Measurements from ENCODE around the gene SULF2.

Gene SULF2

DNA sequence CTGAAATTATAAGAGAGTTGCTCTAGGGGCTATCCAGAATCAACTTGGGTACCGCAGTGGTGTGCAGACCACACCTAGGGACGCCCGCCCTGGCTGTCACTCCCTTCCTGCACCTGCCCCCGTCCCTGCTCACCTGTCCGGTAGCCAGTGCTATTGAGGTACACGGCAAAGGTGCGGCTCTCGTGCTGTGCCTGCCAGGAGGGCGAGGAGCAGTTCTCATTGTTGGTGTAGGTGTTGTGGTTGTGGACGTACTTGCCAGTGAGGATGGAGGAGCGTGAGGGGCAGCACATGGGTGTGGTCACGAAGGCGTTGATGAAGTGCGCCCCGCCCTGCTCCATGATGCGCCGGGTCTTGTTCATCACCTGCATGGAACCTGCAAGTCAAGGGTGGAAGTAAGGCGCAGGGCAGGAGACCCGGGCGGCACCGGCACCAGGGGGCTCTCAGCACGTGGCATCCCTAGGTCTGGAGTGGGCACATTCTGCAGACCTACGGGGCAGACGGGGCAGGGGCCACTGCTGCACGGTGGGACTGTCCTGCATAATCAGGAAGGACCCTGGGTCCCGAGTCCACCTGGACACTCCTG lies 48.6 kb downstream of the SULF2 start:
- DNase-seq (ENCODE audit: low read depth) = no peak

DNA sequence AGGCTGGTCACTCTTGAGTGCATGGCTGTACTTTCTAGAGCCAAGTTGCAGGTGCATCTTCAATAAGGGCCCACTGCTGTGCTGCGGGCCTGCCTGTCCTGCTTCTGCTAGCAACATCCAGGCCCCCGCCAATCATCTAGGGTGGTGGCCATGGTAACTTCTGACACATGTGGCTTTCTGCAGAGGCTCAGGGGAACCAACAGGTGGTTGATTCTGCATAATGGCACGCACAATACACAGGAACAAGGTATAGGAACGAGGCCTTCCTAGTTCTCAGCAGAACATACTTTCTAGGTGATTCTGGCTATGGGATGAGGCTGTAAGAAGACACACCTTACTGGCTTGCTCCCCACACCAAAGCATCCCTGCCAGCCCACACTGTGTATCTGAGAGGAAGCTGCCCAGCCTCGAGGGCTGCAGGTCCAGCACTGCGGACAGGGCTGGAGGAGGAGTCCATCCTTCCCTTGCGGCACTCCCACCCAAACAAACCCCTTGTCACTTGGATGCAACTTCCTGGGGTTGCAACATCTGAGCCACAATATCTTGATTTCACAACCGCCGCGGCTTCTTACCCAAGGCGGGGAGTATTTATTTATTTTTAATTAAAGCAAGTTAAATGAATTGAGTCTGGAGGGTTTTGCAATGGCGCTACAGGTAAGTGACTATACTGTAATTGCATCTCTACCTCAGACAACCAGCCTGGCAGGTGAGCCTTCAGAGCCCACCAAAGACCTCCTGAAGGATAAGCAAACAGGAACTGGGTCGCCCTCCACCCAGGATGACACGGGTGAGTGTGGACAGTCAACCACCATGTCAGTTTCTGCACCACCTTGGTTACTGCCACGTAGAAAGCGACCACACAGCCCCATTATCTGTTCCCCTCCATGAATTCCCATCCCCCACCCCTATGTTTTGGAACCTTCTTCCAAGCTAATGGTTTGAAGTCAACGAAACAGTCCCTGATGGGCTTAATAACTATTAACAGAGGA lies 49.6 kb downstream of the SULF2 start:
- no peak for DNase-seq (ENCODE audit: low read depth)

DNA sequence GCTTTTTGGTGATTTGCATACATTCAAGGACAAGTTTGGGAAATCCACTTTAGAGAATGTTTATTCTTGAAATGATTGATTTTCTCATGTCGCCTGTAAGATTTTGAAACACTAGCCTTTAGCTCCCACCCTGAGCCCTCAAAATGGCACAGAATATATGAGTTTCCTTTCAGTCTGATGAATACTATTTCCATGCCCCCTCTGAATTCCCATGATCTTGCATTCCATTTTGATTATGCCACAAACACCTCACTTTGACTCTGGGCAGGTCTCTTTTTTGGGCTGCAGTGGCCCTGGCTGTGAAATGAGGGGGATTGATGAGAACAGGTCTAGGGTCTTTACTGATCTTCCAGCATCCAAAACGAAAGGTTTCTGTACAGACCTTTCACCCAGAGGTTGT lies 50.4 kb downstream of the SULF2 start:
- no peak for DNase-seq (ENCODE audit: low read depth)

DNA sequence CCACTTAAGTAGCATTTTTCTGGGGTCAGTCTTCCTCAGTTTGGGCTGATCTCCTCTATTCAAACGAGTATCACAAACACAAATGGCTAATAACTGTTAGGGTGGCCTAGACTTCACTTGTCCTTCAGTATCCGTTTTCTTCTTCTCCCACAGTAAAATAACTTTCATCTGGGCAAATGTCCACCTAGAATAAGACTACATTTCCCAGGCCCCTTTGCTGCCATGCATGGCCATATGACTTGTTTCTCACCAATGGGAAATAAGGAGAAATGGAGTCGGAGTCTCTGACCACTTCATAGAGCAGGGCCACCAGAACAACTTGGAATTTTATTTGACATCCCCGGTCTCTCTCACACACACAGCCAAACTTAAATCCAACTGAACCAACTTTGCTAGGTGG lies 51.4 kb downstream of the SULF2 start:
- DNase-seq (ENCODE audit: low read depth) = no peak

DNA sequence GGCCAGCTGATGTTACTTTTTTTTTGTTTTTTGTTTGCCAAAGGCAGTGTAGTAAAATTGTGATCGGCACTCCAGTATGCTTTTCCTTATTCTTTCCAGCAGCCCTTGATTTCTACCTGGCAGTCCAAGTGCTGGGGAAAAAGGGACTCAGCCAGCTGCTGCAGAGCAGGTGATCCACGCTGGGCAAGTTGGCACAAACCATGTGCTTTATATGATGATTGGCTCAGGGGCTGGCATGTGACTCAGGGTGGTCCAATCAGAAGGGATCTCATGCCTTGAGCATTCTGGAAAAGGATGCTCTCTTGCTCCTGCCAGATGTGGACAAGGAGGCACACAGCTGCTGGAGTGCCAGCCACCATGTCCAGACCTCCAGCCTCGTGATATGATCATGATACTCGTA lies 54.5 kb downstream of the SULF2 start:
- no peak for DNase-seq (ENCODE audit: low read depth)

DNA sequence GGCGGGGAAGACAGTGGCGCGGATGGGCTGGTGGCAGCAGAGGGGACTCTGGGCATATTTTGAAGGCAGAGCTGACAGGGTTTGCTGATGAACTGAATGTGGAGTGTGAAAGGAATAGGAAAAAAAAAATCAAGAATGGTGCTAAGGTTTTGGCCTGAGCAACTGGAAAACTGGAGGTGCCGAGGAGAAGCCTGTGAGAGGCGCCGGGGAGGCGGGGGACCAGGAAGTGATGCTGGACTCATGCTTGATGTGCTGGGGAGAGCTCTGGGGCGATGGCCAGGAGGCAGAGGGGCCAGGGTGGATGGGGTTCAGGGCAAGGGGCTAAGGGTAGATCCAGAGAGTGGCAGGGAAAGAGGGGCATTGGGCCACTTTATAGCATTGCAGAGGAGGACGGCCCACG lies 55.8 kb downstream of the SULF2 start:
- no peak for DNase-seq (ENCODE audit: low read depth)

DNA sequence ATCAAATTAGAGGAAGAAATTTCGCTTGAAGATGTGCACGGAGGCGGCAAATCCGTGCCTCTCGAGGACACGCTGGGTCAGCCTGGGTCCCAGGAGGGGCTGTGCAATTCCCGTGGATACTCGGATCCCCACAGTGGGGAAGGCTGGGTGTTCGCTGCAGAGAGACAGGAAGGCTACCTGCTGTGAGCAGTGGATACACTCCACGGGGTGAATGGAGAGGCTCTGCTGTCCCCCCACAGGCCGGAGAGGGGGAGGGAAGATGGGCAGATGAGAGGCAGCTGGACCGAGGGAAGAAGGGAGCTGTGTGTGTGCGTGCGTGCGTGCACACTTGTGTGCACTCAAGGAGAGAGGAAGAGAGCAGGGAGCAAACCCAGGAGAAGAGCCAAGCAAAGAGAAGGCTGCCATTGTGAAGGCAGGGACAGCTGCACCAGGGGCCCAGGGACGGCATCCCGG lies 57.3 kb downstream of the SULF2 start:
- DNase-seq (ENCODE audit: low read depth) = no peak

DNA sequence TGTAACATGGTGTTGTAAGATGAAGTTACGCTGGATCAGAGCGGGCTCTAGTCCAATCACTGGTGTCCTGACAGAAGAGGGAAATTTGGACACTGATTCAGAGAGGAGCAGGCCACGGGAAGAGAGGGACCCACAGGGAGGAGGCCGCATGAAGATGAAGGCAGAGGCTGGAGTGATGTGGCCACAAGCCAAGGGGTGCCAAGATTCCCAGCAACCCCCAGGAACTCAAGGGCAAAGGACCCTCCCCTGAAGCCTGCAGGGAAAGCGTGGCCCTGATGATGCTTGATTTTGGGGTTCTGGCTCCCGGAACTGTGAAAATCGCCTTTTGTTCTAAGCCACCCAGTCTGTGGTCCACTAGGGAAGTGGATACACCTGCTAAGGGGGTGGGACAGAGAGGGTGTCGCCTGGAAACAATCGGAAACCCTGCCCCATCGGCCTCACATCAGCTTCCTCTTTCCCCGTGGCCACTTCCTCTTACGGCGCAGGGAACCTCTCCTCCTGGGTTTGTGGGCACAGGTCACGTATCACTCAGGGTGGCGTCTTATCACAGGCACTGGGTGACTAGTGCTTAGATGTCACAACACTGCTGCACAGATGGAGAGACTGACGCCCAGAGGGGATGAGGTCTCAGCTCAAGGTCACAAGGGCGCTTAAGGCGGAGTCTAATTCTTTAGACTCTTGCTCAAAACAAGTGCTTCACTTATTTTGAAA lies 58.0 kb downstream of the SULF2 start:
- DNase-seq (ENCODE audit: low read depth) = peak; percentile 42

DNA sequence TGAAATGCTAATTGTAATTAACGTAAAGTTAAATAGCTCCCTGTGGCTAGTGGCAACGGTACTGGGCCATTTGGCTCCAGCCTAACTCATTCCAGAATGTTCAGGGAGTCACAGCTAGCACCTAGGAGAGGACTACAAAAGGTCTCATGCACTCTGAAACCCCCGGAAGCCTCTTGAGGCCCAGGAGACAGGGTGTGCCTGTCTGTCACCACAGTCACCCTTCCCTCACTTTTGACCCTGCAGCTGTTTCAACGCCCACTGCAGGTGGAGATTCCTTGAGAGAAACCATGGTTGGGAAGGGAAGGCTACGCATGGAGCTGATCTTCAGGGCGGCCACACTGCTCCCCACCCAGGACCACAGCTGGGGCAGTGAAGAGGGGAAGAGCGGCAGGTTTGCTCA lies 58.6 kb downstream of the SULF2 start:
- DNase-seq (ENCODE audit: low read depth) = no peak

DNA sequence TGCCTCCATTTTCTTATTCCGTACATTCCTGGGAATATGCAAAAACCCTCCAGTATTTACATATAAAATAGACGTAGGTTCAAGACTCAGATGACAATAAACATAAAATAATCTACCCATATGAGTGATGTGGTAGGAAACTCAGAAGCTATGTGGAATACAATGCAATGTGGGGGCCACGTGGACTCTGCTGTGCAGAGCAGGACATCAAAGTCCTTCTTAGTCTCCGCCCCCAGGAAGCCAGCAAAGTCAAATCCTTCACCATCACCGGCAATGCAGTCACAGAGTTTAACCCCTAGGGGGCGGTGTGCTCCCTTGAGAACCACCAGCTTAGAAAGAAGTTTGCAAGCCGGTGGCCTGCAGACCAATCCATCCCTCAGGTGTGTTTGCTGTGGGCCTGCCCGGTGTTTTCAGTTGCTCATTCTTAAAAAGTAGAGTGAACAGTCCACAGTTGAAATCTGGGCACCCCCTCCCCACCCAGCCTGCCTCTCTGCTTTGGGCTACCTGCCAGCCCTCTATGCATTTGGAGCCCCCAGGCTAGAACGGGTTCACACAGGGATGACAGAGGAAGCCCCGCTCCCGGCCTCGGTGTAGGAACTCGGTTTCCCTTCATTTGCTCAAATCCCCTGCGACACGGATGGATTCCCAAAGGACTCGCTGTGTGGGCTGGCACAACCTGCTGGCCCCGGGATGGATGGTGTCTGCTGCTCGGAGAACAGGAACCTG lies 59.9 kb downstream of the SULF2 start:
- DNase-seq (ENCODE audit: low read depth) = peak; percentile 57

DNA sequence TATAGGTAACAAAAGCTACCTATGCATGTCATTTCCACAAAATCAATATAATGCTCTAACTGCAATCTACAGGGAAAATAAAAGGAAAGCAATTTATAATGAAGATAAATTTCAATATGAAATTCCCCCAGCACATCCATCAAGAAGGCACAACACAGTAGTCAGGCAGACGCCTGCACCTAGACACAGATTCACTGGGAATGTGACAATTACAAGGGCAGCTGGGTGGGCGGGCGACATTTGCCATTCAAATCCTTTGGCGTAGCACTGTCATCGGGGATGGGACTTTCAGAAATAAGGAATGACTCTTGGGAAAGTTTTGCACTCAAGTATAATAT lies 60.4 kb downstream of the SULF2 start:
- no peak for DNase-seq (ENCODE audit: low read depth)

DNA sequence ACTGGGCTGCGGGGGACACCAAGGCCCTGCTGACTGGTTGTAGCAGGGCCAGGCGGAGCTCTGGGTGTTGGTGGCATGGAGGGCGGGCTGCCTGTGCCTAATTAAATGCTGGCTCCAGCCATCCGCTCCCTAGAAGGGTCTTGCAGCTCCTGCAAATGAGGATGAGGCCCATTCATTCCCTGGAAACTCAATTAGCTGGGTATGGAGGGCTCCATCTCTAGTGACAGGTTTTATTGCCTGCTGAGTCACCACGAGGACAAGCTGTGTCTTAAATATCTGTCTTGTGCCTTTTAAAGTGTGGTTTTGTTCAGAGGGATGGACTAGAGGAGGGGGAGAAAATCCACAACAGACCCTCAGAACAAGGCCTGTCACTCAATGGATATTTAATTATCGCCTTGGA lies 60.9 kb downstream of the SULF2 start:
- DNase-seq (ENCODE audit: low read depth) = no peak

DNA sequence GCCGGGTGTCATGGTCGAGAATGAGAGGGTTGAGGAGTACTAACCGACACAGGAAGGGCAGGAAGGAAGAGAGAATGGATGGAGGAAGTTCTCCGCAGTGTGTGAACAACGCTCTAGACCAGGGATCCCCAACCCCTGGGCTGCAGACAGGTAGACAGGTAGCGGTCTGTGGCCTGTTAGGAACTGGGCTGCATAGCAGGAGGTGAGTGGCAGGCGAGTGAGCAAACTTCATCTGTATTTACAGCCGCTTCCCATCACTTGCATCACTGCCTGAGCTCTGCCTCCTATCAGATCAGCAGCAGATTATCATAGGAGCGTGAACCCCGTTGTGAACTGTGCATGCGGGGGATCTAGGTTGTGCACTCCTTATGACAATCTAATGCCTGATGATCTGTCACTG lies 62.0 kb downstream of the SULF2 start:
- DNase-seq (ENCODE audit: low read depth) = no peak

DNA sequence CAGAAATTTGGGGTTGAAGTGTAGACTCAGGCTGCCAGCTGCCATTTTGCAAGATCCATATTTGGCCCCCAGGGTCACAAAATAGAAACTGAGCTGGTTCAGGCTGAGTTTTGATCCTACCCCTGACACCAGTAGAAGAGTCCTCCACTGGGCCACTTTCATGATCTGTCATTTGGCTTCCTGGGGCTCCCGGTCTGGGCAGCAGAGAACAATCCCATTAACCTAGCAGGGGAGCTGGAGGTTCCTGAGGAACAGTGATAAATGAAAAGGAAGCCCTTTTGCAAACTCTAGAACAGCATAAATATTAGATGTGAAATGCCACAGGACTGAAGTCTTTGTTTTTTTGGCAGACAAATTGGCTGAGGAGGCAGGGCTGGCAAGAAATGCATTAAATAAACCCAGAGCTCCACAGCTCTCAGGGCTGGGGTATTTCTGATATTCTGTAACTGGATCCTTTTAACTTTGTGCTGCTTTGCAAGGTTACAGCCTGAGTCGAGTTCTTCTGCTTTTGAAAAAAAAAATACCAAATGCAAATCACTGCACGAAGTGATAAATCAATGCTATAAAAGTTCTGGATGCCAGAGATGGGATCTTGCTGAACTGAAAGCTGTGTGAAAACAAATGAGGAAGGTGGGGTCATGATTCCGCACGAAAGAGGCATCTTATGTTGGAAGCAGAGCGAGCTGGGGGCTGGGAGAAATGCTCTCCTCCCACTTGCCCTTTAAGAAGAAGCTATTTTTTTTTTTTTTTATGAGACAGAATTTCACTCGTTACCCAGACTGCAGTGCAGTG lies 64.4 kb downstream of the SULF2 start:
- DNase-seq (ENCODE audit: low read depth) = no peak

DNA sequence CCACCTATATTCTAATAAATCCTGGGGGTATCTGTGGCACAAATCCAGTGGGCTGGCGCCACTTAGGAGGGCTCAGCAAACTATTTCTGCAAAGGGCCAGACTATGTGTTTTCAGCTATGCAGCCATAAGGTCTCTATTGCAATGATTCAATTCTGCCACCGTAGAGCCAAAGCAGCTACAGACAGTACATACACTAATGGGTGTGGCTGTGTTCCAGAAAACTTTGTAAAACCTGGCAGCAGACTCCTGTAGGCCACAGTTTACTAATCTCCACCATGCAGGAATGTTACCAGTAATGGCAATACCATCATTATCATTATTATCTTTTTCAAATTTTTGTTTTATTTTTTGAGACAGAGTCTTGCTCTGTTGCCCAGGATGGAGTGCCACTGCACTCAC lies 65.7 kb downstream of the SULF2 start:
- DNase-seq (ENCODE audit: low read depth) = no peak

DNA sequence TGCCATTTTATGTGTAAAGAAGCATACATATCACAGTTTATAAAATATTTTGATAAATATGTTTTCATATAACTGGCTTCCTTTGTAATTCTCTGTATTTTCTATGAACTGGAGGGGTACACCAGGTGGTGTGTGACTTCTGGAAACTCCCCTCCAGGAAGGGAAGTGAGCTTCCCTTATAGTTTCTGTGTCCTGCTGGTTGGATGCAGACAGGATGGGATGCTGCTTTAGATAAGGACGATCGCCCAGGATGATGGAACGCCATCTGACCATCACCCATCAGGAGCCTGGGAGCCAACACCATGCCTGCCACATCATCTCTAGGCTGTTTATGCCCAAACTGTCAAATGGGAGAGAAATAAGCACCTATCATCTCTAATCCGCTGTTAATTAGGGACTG lies 66.1 kb downstream of the SULF2 start:
- DNase-seq (ENCODE audit: low read depth) = no peak

DNA sequence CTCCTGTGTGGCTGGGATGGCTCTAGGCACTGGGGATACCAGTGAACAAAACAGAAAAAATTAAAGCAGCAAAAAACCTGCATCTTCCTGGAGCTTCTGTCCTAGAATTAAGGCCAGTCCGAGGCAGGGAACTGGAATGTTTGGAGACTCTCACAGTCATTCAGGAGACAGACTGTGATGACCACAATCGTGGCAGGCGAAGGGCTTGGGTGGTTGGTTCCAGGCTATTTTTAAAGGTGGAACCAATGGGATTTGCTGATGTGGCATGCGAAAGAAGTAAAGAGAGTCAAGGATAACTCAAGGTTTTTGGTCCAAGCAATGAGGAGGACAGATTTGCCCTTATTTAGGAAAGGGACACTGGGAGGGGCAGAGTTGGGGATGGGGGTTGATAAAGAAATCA lies 66.9 kb downstream of the SULF2 start:
- DNase-seq (ENCODE audit: low read depth) = no peak

DNA sequence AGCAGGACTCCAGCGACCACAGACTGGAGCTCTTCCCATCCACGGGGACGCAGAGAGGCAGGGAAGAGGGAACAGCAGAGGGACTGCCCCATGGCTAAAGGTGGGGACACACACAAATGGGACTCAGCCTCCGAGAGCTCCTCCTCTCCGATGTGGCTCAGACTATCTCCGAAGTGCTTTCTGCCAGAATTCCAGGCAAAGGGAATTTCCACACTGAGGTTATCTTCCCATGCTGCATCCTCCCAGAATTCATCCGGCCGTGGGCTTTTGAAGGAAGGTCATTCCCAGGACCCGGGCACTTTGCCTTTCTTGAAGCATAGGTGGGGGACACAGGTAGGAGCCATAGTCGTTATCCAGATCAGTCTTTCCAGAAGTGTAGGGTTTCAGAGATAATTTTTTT lies 67.9 kb downstream of the SULF2 start:
- DNase-seq (ENCODE audit: low read depth) = no peak

DNA sequence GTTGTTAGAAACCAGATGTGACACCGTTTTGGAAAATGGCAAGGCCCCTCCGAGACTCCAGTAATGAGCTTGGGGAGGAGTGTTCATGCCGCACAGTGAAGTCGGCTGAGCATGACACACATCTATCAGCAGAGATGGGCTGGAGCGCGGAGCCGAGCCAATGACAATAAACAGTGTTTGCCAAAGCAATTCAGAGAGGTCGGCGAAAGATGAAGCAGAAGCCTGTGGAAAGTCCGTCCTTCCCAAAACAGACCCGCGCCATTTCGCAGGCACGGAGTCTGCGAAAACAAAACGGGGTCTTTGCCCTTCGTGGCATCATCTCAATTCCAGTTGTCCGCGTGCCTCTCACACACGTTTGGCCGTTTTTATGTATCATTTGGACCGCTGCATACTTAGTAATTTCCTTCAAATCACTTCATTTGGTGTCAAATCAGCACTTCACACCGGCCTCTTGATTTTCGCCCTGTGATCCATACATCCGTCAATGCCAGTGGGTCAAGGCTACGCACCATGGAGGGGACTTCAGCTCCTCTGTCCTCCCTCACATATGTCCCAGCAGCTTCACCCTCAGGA lies 71.3 kb downstream of the SULF2 start:
- DNase-seq (ENCODE audit: low read depth) = no peak

DNA sequence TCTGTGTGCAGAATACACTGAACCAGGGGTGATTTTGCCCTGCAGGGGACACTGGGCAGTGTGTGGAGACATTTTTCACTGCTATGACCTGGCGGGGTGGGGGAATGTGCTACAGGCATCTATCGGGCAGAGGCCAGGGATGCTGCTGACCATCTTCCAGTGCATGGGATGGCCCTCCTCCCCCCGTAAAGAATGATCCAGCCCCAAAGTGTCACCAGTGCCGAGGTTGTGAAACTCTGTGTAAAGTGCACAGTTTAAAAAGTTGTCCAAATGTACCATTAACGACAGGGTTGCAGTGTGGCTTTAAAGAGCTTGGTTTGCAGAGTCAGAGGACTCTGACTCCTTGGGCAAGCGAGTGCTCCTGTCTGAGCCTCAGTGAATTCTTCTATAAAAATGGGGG lies 72.1 kb downstream of the SULF2 start:
- DNase-seq (ENCODE audit: low read depth) = no peak

DNA sequence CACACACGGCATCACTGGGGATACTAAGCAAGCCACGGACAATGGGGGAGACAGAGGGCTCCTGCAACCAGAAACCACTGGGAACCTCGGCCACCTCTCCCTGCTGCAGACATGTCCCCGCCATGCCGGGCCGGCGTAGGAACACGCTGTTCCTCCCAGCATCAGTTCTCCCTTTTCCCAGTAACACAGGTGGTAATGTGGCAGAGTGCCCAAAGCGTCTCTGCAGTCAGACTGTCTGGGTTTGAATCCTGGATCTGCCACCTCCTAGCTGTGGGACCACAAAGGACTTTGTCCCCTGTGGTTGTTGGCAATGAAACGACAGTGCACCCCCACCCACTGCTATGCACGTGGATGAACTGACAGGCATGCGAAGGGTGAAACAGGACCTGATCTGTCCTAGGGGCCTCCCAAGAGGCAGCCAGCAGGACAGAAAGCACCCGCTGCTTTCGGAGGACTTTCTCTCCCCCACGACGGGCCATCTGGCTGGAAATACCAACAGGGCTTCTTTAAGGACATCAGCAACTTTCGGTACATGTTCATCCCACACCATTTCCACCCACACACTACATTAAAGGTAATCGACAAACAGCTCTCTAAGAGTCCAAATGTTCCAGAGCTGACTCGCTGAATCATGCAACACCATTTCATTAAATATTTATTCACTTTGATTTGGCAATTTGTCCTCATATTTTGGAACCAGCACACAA lies 74.1 kb downstream of the SULF2 start:
- no peak for DNase-seq (ENCODE audit: low read depth)
